Limb (tissue), 2 donors: ENCODE data around the gene LSM14B.
A peak's percentile ranks its signal among the peaks of the same experiment; 100 is the strongest.

Source experiments
- DNase-seq, 2 donors: peaks; one replicate each; pipeline ENCODE4 v3.0.0-alpha.2; 2016; ENCODE audit errors: extremely low spot score in 2 of 2

The LSM14B gene

GRCh38 chr20:62132421-62132820 is 10.1 kb downstream of the LSM14B start:
- DNase-seq = no peak

GRCh38 chr20:62133051-62133845 is 11.0 kb downstream of the LSM14B start:
- DNase-seq = no peak

- no peak for DNase-seq
These were observed 11.6 kb downstream of the LSM14B start for GRCh38 chr20:62133864-62134263.

GRCh38 chr20:62134735-62135231 is 12.5 kb downstream of the LSM14B start:
- DNase-seq = no peak

GRCh38 chr20:62135573-62136266 is 13.4 kb downstream of the LSM14B start:
- no peak for DNase-seq

- DNase-seq = peak; percentile 41 to 71
These were observed 14.2 kb downstream of the LSM14B start for GRCh38 chr20:62136283-62137091.

GRCh38 chr20:62137092-62137384 is 14.8 kb downstream of the LSM14B start:
- no peak for DNase-seq

GRCh38 chr20:62137478-62138203 is 15.4 kb downstream of the LSM14B start:
- no peak for DNase-seq

- DNase-seq = no peak
These were observed 15.9 kb downstream of the LSM14B start for GRCh38 chr20:62138204-62138543.

GRCh38 chr20:62138912-62139311 is 16.6 kb downstream of the LSM14B start:
- DNase-seq = no peak

GRCh38 chr20:62139636-62140035 is 17.4 kb downstream of the LSM14B start:
- no peak for DNase-seq

- no peak for DNase-seq
These were observed 18.7 kb downstream of the LSM14B start for GRCh38 chr20:62141043-62141396.

- peak in 1 of 2 donors; percentile 6 for DNase-seq
These were observed 19.3 kb downstream of the LSM14B start for GRCh38 chr20:62141397-62142251.

- no peak for DNase-seq
These were observed 20.2 kb downstream of the LSM14B start for GRCh38 chr20:62142252-62143080.

- DNase-seq = peak; percentile 86 to 91
These were observed 21.0 kb downstream of the LSM14B start, which contains the start of the genes PSMA7 and SS18L1 for GRCh38 chr20:62143081-62143956. Gene PSMA7 (minus strand): TSS chr20:62143394. CDS start chr20:62143303, 91 bp downstream. Gene SS18L1 (plus strand): TSS chr20:62143769. CDS start chr20:62143821, 52 bp downstream.

- peak; percentile 2 to 67 for DNase-seq
These were observed 21.9 kb downstream of the LSM14B start for GRCh38 chr20:62143957-62144825.

- DNase-seq = no peak
These were observed 23.4 kb downstream of the LSM14B start for GRCh38 chr20:62145688-62146018.
